SK-N-SH (cell line): ENCODE results near the gene PDE4D.

Source experiments
- CHD2 ChIP-seq: fragments of 150-350 bp; IDR thresholded peaks from 2 replicates; pipeline ENCODE4 v1.6.1; 2018; ENCODE audit warnings: low read length; ENCODE audit not compliant: partially characterized antibody
- CTCF ChIP-seq: fragments of 200-600 bp; sonication (generic); IDR thresholded peaks from 2 replicates; pipeline ENCODE4 v1.6.1; 2017; ENCODE audit warnings: antibody characterized with exemption, mild to moderate bottlenecking, moderate library complexity
- EP300 ChIP-seq, 2 experiments: IDR thresholded peaks; 2 replicates each; pipeline versions ENCODE4 v1.4.0 to v1.6.1; 2012; ENCODE audit warnings: borderline replicate concordance in 1 of 2, low read depth in 1 of 2, low read length in 1 of 2
- FOXM1 ChIP-seq: IDR thresholded peaks from 2 replicates; pipeline ENCODE4 v1.4.0; 2012; ENCODE audit warnings: low read depth, mild to moderate bottlenecking
- JUND ChIP-seq: IDR thresholded peaks from 2 replicates; pipeline ENCODE4 v1.4.0; 2012
- NRF1 ChIP-seq: IDR thresholded peaks from 2 replicates; pipeline ENCODE4 v1.6.1; 2012; ENCODE audit warnings: low read depth, mild to moderate bottlenecking, low read length
- POLR2AphosphoS5 ChIP-seq: IDR thresholded peaks from 2 replicates; pipeline ENCODE4 v1.6.1; 2012; ENCODE audit warnings: low read depth, low read length
- RAD21 ChIP-seq: IDR thresholded peaks from 2 replicates; pipeline ENCODE4 v1.6.1; 2012; ENCODE audit warnings: mild to moderate bottlenecking, low read length
- REST ChIP-seq: IDR thresholded peaks from 2 replicates; pipeline ENCODE4 v1.6.1; 2012; ENCODE audit warnings: mild to moderate bottlenecking, low read depth, low read length, moderate library complexity
- RFX5 ChIP-seq: IDR thresholded peaks from 2 replicates; pipeline ENCODE4 v1.6.1; 2012; ENCODE audit warnings: mild to moderate bottlenecking, improper control_type of control experiment, low read length
- TAF1 ChIP-seq: IDR thresholded peaks from 2 replicates; pipeline ENCODE4 v1.6.1; 2012; ENCODE audit warnings: low read depth, mild to moderate bottlenecking, low read length, moderate library complexity, borderline replicate concordance
- USF2 ChIP-seq: fragments of 150-350 bp; IDR thresholded peaks from 2 replicates; pipeline ENCODE4 v1.6.1; 2017; ENCODE audit warnings: antibody characterized with exemption, low read length, low read depth, borderline replicate concordance
- TF ChIP-seq, protein P1 (sequence below): IDR thresholded peaks from 2 replicates; pipeline ENCODE4 v1.4.0; 2012; ENCODE audit warnings: low read depth, borderline replicate concordance

- TF ChIP-seq EP300 (IDR thresholded peaks at IDR 0.05; ENCODE audit: borderline replicate concordance in 1 of 2, low read depth in 1 of 2, low read length in 1 of 2) = peak; percentile 39 to 72; a peak in 3 of 4 replicates
- TF ChIP-seq FOXM1 = no peak
- no peak for TF ChIP-seq CTCF
- TF ChIP-seq POLR2AphosphoS5 = no peak
- TF ChIP-seq RAD21 = no peak
- TF ChIP-seq, protein P1, sequence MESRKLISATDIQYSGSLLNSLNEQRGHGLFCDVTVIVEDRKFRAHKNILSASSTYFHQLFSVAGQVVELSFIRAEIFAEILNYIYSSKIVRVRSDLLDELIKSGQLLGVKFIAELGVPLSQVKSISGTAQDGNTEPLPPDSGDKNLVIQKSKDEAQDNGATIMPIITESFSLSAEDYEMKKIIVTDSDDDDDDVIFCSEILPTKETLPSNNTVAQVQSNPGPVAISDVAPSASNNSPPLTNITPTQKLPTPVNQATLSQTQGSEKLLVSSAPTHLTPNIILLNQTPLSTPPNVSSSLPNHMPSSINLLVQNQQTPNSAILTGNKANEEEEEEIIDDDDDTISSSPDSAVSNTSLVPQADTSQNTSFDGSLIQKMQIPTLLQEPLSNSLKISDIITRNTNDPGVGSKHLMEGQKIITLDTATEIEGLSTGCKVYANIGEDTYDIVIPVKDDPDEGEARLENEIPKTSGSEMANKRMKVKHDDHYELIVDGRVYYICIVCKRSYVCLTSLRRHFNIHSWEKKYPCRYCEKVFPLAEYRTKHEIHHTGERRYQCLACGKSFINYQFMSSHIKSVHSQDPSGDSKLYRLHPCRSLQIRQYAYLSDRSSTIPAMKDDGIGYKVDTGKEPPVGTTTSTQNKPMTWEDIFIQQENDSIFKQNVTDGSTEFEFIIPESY = no peak
- no peak for TF ChIP-seq TAF1
- no peak for TF ChIP-seq USF2
- TF ChIP-seq NRF1 = no peak
- TF ChIP-seq JUND = peak; percentile 22
- TF ChIP-seq CHD2 = peak; percentile 6
- no peak for TF ChIP-seq RFX5
- no peak for TF ChIP-seq REST
Observed at GRCh38 chr5:59485107-59485506, 408.4 kb downstream of the PDE4D start.
